ENCODE measurements around the gene CXCR5. TPM values are rescaled to one million over a fixed set of nuclear protein-coding genes. Genes with fewer than 3 reads are reported as not detected.

CXCR5 gene
- polyA plus RNA-seq, 1 donor (not counting 4 experiments of a cell fraction or from before 2014, with no cell fraction given), result not detected

- H3K9ac ChIP-seq (ENCODE audit: control insufficient read depth, extremely low read depth, insufficient read depth, low read length), result no peak overlapping the region
- no peak overlapping the region for H3K4me2 ChIP-seq (ENCODE audit: control insufficient read depth, extremely low read depth, insufficient read depth, low read depth, low read length)
- H3K4me1 ChIP-seq (ENCODE audit: control insufficient read depth, extremely low read depth, insufficient read depth, low read length), result peaks cover 14% of the 10 kb centered on the region
- dilution Hi-C loops (cut with MboI; ENCODE audit: extremely low pct_ligation_motif_present, low sequenced_read_pairs), result no loop called here
- no peaks in the 10 kb centered on the region for H3K9me3 ChIP-seq (ENCODE audit: control insufficient read depth, low read depth, low read length)
- FAIRE-seq (no peak), DNase-seq (ENCODE audit: low read depth, low spot score) (no peak)
- H3K27me3 ChIP-seq (ENCODE audit: control insufficient read depth, extremely low read depth, insufficient read depth, low read length), result peaks cover 11% of the 10 kb centered on the region
- H2AFZ ChIP-seq (ENCODE audit: control insufficient read depth, low read length), result no peak overlapping the region
- no peaks in the 10 kb centered on the region for H3K36me3 ChIP-seq (ENCODE audit: control insufficient read depth in 2 of 2, extremely low read depth in 1 of 2, insufficient read depth in 2 of 2, low read length in 2 of 2)
- no peaks in the 10 kb centered on the region for H3K79me2 ChIP-seq (ENCODE audit: control insufficient read depth, insufficient read depth, low read length)
- H3K27ac ChIP-seq (ENCODE audit: control insufficient read depth, insufficient read depth, low read length), result no peak overlapping the region
- H4K20me1 ChIP-seq (ENCODE audit: control insufficient read depth, extremely low read depth, insufficient read depth, low read length), result no peaks in the 10 kb centered on the region
- no peak for TF ChIP-seq CTCF (optimal IDR thresholded peaks at IDR 0.05 in 1 of 3, IDR thresholded peaks at IDR 0.05 in 1 of 3, conservative IDR thresholded peaks at IDR 0.05 in 1 of 3; ENCODE audit: extremely low read depth in 1 of 3, insufficient read depth in 2 of 3, low read length in 3 of 3)
- no peak for TF ChIP-seq EZH2 (IDR thresholded peaks at IDR 0.05; ENCODE audit: low read length)
- no peaks in the 10 kb centered on the region for H3K9me1 ChIP-seq (ENCODE audit: control insufficient read depth, extremely low read depth, insufficient read depth, low read length)
- no peak overlapping the region for H3K4me3 ChIP-seq (ENCODE audit: control insufficient read depth in 2 of 3, extremely low read depth in 1 of 3, insufficient read depth in 2 of 3, low read depth in 1 of 3, low read length in 3 of 3)
These were observed 1.6 kb downstream of the CXCR5 start for GRCh38 chr11:118885319-118885718.

DNA sequence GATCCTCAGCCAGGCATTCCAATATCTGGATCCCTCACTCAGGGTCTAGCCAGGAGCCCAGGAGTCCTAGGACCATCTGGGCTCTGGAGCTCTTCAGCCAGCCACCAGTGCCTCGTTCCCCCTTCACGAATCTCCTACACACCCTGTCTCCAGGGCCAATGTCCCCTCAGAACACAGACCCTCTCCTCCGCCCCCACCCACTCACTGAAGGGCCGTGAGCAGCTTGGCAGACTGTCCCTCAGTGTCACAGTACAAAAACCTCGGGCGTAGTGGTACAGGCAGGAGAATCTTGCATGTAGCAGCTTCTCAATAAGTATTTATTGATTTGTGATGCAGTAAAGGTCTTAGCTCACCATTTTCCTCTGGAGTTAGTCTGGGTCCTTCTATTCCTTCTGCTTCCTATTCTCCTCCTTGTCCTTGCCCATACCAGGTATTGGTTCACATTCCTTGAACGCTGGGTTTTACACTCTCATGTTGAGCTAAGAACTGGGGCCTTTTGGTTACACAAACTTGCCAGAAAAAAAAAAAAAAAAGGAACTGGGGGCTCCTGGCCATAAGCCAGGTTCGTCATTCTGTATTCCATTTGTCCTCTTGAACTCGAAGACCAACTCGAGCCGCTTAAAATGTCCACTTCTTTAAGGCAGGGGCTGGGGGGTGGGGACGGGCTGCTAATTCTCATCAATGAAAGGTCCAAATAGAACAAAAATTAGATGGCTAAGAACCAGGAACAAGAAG lies 2.3 kb downstream of the CXCR5 start:
- H3K4me2 ChIP-seq (ENCODE audit: control insufficient read depth, extremely low read depth, insufficient read depth, low read depth, low read length), result no peak overlapping the region
- FAIRE-seq, result no peak
- DNase-seq (ENCODE audit: low read depth, low spot score), result no peak

More for the DNA sequence above, 2.3 kb downstream of the CXCR5 start:
- Histone ChIP-seq H3K4me1 (ENCODE audit: control insufficient read depth, extremely low read depth, insufficient read depth, low read length) (peaks cover 14% of the 10 kb centered on the region), H3K36me3 (ENCODE audit: control insufficient read depth in 2 of 2, extremely low read depth in 1 of 2, insufficient read depth in 2 of 2, low read length in 2 of 2) (no peaks in the 10 kb centered on the region), H3K79me2 (ENCODE audit: control insufficient read depth, insufficient read depth, low read length) (no peaks in the 10 kb centered on the region), H3K9me3 (ENCODE audit: control insufficient read depth, low read depth, low read length) (no peaks in the 10 kb centered on the region), H3K27ac (ENCODE audit: control insufficient read depth, insufficient read depth, low read length) (no peak overlapping the region), H3K27me3 (ENCODE audit: control insufficient read depth, extremely low read depth, insufficient read depth, low read length) (peaks cover 11% of the 10 kb centered on the region), H2AFZ (ENCODE audit: control insufficient read depth, low read length) (no peak overlapping the region), H4K20me1 (ENCODE audit: control insufficient read depth, extremely low read depth, insufficient read depth, low read length) (no peaks in the 10 kb centered on the region), H3K9ac (ENCODE audit: control insufficient read depth, extremely low read depth, insufficient read depth, low read length) (no peak overlapping the region), H3K9me1 (ENCODE audit: control insufficient read depth, extremely low read depth, insufficient read depth, low read length) (no peaks in the 10 kb centered on the region), H3K4me3 (ENCODE audit: control insufficient read depth in 2 of 3, extremely low read depth in 1 of 3, insufficient read depth in 2 of 3, low read depth in 1 of 3, low read length in 3 of 3) (no peak overlapping the region)
- TF ChIP-seq EZH2 (IDR thresholded peaks at IDR 0.05; ENCODE audit: low read length), result no peak
- TF ChIP-seq CTCF (optimal IDR thresholded peaks at IDR 0.05 in 1 of 3, IDR thresholded peaks at IDR 0.05 in 1 of 3, conservative IDR thresholded peaks at IDR 0.05 in 1 of 3; ENCODE audit: extremely low read depth in 1 of 3, insufficient read depth in 2 of 3, low read length in 3 of 3), result no peak
- dilution Hi-C loops (cut with MboI; ENCODE audit: extremely low pct_ligation_motif_present, low sequenced_read_pairs), result no loop called here

All from keratinocyte (primary cell).